Activated CD4-positive, CD25-positive, alpha-beta regulatory T cell treated with anti-CD3 and anti-CD28 coated beads, Interleukin-2, amount 50 U/mL, for 16 hours (primary cell): ENCODE results near the gene IRF3.

Experiments used
- DNase-seq: peaks from one replicate; pipeline ENCODE4 v3.0.0-alpha.2; 2020; ENCODE audit warnings: low read depth, low spot score

The IRF3 gene

DNA sequence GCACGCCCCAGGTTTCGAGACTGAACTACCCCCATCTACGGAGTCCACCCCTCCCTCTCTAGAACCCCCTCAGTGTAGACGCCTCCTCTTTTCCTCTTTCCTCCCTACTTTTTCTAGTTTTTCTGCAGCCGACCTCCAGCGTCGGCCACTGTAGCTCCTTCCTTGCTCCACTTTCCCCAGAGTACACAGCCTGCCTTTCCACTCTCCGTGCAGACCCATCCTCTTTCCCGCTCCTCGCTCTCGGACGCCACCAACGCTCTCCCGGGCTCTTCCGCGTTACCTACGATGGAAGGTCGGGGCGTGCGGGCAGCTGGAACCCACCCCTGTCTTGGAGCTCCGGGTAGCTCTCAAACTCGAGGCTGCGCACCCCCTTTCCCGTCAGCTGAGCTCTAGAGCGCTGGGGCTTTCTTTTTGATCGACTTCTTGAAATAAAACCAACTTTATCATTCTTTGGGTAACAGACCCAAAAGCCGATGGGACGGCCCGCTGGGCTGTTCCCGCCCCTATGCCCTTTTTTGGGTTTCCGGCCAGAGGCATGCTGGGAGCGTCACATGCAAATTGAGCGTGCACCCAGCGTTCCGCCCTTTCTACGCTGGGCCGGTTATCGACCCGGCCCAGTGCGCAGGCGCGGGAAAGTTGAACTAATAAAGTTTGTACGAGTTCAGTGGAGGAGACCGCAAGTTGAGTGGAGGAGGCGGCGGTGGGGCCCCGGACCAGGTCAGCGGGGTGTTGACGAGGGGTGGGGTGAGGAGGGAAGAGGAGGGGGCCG, at the start of gene IRF3, which contains the start of gene BCL2L12:
Gene IRF3 (minus strand): TSS at position 507 of the 769 bp plus-strand sequence. CDS start 1,019 bp downstream, outside the sequence.
Gene BCL2L12 (plus strand): TSS at position 583 of the 769 bp plus-strand sequence. CDS start 760 bp downstream, outside the sequence.
- peak; percentile 98 for DNase-seq

DNA sequence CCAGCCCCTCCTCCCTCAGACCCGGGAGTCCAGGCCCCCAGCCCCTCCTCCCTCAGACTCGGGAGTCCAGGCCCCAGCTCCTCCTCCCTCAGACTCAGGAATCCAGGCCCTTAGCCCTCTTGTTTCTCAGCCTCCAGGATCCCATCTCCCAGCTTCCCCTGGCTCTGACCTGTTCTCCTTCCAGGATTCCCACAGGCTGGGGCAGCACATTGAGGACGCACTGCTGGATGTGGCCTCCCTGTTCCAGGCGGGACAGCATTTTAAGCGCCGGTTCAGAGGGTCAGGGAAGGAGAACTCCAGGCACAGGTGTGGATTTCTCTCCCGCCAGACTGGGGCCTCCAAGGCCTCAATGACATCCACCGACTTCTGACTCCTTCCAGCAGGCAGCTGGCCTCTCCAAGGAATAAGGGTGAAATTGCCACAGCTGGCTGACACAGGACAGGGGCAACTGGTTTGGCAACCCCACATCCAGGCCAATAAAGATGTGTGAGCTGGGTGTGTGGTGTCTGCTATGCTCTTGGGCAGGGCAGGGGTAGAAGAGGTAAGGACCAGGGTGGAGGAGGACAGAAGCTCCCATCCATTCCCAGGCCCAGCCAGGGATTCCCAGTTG, 47.7 kb upstream of the IRF3 start:
- DNase-seq: no peak

- no peak for DNase-seq
Measured at GRCh38 chr19:49712397-49712859, 46.8 kb upstream of the IRF3 start.

GRCh38 chr19:49710372-49710951, 44.8 kb upstream of the IRF3 start:
- DNase-seq: no peak

DNA sequence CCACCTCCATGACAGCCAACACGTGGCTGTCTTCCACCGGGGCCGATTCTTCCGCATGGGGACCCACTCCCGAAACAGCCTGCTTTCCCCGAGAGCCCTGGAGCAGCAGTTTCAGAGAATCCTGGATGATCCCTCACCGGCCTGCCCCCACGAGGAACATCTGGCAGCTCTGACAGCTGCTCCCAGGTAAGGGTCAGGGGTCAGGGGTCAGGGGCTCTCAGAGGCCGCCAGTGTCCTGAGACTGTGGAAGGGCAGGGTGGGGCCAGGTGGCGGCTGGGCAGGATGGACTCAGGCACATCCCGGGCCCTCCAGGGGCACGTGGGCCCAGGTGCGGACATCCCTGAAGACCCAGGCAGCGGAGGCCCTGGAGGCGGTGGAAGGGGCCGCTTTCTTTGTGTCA, 40.3 kb upstream of the IRF3 start:
- no peak for DNase-seq

DNA sequence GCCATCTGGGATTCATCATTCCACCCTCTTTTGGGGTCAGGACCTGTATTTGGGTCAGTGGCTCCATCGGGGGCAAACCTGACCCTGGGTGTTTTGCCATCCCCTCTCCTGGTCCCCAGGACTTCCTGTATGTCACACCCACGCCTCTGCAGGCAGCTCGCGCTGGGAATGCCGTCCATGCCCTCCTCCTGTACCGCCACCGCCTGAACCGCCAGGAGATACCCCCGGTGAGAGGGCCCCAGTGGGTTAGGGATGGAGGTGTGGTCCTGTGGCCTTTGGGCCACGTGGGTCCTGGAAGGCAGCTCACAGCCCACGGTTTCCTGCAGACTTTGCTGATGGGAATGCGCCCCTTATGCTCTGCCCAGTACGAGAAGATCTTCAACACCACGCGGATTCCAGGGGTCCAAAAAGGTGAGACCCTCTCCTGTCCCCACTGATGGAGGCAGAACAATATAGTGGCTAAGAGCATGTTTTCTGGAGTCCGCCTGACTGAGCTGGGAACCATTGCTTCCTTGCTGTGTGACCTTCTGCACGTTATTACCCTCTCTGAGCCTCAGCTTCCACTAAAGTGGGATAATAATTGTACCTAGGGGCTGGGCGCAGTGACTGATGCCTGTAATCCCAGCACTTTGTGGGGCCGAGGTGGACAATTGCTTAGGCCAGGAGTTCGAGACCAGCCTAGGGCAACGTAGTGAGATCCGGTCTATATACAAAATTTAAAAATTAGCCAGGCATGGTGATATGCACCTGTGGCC, 39.4 kb upstream of the IRF3 start:
- no peak for DNase-seq

DNA sequence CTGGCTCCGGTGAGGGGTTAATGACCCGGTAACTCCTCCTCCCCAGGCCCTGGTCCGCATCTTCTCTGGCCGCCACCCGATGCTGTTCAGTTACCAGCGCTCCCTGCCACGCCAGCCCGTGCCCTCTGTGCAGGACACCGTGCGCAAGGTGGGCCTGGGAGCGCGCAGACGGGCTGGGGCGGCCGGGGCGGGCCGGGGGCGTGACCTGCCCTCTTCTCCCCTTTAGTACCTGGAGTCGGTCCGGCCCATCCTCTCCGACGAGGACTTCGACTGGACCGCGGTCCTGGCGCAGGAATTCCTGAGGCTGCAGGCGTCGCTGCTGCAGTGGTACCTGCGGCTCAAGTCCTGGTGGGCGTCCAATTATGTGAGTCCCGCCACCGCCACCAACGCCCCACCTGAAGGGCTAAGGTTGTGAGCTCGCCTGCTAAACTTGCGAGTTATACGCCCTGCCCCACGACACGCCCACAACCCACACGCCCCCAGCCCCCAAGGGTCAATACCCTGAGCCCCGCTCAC, 35.7 kb upstream of the IRF3 start:
- no peak for DNase-seq

DNA sequence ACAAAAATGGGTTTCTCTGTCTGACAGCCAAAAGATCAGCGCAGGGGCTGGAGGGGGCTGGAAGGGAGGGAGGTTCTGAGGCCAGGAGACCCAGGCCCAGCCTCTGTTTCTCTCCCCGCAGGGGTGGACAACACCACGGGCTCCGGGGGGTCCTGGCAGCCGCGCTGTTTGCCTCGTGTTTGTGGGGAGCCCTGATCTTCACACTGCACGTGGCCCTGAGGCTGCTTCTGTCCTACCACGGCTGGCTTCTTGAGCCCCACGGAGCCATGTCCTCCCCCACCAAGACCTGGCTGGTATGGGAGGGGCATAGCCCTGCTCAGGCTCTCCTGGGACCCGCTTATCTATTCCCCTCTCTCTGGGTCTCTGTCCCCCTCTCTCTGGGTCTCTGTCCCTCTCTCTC, 34.9 kb upstream of the IRF3 start:
- DNase-seq: no peak

GRCh38 chr19:49699364-49699763, 33.7 kb upstream of the IRF3 start:
- DNase-seq: no peak

- DNase-seq: no peak
Measured at GRCh38 chr19:49696865-49697264, 31.2 kb upstream of the IRF3 start.

DNA sequence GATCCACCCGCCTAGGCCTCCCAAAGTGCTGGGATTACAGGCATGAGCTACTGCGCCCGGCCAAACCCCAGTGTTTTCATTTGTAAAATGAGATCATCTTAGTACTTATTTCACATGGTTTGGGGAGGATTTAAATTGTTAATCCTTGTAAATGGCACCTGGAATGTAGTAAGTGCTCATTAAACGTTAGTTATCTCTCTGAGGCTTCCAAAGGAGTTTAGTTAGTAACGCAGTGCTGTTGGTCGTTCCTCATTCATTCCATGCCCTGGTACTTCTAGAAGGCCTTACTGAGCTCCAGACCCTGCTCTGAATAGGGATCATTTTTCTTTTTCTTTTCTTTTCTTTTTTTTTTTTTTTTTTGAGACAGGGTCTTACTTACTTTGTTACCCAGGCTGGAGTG, 30.5 kb upstream of the IRF3 start:
- no peak for DNase-seq

DNA sequence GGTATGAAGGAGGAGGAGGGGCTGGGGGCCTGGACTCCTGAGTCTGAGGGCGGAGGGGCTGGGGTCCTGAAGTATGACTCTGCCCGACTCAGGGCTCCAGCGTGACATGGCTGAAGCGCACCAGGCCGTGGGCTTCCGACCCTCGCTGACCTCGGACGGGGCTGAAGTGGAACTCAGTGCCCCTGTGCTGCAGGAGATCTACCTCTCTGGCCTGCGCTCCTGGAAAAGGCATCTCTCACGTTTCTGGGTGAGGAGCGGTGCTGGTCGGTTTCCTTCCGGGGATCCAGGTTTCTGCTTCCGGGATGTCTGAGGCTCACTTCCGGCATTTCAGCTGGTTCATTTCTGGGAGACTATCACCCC, 26.5 kb upstream of the IRF3 start:
- DNase-seq: no peak

DNA sequence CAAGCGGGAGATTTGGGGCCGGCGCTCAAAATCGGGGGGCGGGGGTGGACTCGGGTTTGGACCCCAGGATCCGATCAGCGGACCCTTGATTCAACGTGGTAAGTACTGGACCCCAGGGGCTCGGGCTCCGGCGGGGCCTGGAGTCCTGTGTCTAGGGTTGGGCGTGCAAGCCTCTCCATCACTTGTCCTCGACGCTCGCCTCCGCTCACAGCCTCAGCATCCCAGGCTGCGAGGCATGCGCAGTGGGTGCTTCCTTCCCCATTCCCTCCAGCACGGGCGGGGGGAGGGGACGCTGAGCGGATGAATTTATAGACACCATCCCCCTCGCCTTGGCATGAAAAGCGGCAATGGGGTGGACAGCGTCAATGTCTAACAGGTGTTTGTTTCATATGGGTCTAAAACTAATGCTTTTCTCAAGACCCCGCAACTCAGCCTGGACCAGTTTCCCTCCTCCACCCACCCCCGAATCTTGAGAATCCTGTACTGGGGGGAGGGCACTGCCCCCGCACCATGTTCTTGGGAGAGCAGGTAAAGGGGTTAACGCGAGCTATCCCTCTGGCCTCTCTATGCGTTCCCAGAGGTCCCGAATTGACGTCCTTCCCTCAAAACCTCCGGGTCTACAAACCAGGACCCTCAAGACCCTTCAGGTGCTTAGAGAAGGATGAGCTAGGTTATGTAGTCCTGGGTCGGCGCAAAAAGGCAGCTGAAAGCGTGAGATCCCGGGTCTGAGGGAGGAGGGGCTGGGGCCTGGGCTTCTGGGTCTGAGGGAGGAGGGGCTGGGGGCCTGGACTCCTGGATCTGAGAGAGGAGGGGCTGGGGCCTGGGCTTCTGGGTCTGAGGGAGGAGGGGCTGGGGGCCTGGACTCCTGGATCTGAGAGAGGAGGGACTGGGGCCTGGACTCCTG, 25.8 kb upstream of the IRF3 start:
- no peak for DNase-seq

DNA sequence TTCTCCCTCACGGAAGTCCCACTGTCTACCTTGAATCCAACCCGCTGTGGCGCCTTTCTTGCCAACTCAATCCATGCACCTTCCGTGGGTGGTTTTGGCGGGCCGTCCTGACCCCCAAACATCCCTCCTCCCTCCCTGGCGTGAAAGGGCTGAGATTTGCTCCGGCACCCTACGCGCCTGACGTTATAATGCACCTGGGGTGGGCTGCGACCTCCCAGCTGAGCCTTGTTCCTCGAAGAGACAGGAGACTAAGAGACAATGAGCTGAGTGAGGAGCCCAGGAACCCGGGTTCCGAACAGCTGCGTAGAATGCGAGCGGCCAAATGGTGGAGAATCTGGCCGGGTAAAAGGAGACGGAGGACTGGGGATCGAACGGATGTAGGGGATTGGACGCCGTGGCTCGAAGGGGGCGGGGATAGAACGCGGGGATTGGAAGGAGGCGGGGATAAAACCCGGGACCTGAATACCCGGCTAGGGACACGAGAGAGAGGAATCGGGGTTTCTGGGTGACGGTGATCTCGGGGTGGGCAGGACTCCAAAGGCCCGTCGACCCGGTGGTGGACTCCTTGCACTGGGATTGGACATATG, 25.1 kb upstream of the IRF3 start, which contains the start of gene CPT1C:
Gene CPT1C (plus strand): TSS at position 461 of the 587 bp plus-strand sequence. CDS start 1,137 bp downstream, outside the sequence.
- no peak for DNase-seq

DNA sequence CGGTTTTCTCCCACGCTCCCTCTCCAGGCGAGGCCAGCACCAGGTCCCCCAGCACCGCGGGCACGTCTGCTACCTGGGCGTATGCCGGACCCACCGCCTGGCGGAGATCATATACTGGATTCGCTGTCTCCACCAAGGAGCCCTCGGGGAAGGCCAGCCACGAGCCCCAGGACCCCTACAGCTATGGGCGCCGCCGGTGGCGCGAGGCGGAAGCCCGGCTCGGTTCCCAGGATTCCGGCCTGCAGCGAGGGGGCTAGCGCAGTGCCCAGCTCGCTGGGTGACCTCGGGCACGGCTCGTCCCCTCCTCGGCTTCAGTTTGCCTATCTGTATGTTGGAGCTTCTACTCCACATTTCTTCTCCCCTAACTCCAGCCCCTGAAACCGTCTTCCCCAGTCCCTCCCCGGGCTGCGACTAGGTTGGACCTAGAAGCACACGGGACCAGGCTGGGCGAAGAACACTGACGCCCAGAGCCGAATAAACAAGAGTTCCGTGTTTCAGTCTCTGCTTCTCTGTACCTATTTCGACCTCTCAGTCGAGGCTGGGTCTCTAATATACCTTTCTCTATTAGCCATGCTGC, 24.5 kb upstream of the IRF3 start:
- no peak for DNase-seq

DNA sequence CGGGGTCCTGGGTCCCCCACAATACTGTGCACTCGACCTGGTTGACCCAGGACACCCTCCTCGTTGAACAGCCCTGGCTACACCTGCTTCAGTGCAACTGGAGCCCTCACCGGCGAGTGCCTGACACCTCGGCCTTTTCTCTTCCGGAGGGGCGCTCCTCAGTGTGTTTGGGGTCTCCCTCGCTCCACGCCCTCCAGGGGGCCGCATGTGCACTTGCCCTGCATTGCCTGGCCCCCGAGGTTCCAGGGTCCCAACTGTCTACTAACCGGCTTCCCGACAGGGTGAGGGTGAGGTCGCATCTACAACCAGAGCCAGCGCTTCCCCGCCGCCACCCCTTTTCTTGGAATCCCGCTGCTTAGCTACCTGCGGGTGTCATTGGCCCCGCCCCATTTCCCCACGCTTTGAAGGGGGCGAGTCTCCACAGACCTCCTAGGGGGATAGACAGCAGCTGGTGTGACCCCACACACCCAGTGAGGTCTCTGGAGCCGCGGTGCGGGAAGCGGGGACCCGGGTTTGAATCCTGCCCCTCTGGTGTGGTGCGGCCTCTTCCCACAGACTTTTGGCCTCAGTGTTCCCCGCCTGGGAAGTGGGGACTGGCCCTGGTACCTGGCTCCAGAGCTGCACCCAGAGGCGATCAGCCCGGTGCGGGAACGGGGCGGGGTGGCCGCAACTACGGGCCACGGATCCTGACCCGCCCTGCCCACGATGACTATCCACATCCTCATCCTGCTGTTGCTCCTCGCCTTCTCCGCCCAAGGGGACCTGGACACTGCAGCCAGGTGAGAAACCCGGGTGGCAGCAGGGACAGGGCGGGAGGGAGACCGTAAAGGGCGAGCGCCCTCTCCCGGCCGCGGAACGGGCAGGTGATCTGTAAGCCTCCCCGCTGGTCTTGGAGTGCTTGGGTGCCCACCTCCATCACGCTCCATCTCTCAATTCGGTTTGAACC, 23.7 kb upstream of the IRF3 start, which contains the start of gene ADM5:
Gene ADM5 (plus strand): TSS at position 462 of the 946 bp plus-strand sequence. CDS start 244 bp downstream, at position 706.
- DNase-seq: no peak

DNA sequence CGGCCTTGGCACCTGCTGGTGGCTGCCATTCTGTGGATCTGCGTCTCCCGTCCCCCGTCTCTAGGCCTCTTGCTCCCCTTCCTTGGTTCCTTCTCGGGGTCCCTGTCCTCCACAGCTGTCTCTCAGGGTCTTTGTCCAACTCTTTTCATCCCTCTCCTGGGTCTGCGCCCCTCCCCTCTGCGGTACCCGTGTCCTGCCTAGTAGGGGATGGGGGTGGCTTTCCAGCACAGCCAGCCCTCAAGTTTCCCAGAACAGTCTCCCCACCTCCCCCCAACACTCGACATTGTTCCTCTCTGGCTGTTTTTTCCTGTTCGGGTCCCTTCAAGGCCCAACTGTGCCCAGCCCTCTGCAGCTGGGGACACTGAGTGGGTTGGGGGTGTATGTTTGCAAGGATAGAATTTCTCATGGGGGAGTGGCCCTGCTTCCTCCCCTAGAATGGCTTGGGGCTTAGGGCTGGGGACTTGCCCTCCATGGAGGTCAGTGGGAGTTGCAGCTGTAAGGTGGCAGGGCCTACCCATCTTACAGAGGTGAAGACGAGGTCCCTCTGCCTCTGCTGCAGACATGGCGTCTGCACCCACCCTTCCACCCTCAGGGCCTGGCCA, 23.0 kb upstream of the IRF3 start:
- DNase-seq: no peak
